ENCODE measurements around the gene ATP10A.

DNA sequence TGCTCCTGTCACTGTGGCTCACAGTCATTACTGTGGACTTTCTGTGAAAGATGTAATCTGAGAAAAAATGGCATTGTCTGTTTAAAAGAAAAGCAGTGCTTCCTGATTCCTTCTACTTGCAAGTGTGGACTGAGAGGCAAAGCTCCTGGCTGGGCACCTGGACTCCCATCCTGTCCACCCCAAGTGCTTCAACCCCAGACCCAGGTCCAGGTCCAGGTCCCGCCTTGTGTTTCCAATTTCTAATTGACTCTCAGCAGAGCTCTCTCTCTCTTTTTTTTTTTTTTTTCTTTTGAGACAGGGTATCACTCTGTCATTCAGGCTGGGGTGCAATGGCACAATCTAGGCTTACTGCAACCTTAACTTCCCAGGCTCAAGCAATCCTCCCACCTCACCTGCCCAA lies 94.9 kb downstream of the ATP10A start:
- TF ChIP-seq, protein P1, sequence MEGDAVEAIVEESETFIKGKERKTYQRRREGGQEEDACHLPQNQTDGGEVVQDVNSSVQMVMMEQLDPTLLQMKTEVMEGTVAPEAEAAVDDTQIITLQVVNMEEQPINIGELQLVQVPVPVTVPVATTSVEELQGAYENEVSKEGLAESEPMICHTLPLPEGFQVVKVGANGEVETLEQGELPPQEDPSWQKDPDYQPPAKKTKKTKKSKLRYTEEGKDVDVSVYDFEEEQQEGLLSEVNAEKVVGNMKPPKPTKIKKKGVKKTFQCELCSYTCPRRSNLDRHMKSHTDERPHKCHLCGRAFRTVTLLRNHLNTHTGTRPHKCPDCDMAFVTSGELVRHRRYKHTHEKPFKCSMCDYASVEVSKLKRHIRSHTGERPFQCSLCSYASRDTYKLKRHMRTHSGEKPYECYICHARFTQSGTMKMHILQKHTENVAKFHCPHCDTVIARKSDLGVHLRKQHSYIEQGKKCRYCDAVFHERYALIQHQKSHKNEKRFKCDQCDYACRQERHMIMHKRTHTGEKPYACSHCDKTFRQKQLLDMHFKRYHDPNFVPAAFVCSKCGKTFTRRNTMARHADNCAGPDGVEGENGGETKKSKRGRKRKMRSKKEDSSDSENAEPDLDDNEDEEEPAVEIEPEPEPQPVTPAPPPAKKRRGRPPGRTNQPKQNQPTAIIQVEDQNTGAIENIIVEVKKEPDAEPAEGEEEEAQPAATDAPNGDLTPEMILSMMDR (IDR thresholded peaks at IDR 0.05), result no peak
- no peak for TF ChIP-seq POLR2A (IDR thresholded peaks at IDR 0.05)

Data from heart left ventricle (tissue), 13 donors.